B cell (primary cell): Measurements from ENCODE around the gene MLH3.

ENCODE experiments used
- EZH2 ChIP-seq: IDR thresholded peaks from 2 replicates; pipeline ENCODE4 v1.6.1; 2012; ENCODE audit warnings: borderline replicate concordance, low read depth, mild to moderate bottlenecking, moderate library complexity, low read length; ENCODE audit not compliant: insufficient read depth, poor library complexity, severe bottlenecking
- TF ChIP-seq, protein P1 (sequence below): fragments of 200-600 bp; IDR thresholded peaks from one replicate; pipeline ENCODE4 v1.8.0; 2022; ENCODE audit warnings: antibody characterized with exemption, mild to moderate bottlenecking

DNA sequence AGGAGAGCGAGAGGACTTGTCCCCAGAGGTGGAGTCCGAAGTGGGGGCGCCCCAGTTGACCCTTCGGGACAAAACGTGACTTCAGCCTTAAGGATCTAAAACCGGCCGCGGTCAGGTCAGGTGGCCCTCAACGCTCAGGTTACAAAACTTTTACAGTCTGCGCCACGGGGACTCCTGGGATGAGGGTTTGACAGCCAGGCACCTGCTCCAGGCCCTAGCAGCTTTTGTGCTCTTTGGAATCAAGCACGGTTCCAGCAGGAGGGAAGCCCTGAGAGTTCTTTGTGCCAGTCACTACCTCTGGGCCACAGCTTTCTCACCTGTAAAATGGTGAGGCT, 18.5 kb upstream of the MLH3 start:
- no peak for TF ChIP-seq EZH2
- TF ChIP-seq, protein P1, sequence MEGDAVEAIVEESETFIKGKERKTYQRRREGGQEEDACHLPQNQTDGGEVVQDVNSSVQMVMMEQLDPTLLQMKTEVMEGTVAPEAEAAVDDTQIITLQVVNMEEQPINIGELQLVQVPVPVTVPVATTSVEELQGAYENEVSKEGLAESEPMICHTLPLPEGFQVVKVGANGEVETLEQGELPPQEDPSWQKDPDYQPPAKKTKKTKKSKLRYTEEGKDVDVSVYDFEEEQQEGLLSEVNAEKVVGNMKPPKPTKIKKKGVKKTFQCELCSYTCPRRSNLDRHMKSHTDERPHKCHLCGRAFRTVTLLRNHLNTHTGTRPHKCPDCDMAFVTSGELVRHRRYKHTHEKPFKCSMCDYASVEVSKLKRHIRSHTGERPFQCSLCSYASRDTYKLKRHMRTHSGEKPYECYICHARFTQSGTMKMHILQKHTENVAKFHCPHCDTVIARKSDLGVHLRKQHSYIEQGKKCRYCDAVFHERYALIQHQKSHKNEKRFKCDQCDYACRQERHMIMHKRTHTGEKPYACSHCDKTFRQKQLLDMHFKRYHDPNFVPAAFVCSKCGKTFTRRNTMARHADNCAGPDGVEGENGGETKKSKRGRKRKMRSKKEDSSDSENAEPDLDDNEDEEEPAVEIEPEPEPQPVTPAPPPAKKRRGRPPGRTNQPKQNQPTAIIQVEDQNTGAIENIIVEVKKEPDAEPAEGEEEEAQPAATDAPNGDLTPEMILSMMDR, result no peak
